Choroid plexus epithelial cell (primary cell): ENCODE measurements around the gene TCIRG1.

Source experiments
- DNase-seq: peaks from one replicate; pipeline ENCODE4 v3.0.0-alpha.2; 2010; ENCODE audit warnings: low read depth
- H3K4me3 ChIP-seq: 2 replicates; pipeline ENCODE4 v1.5.1; 2011; ENCODE audit warnings: low read depth, mild to moderate bottlenecking, control low read depth, low read length, moderate library complexity
- CTCF ChIP-seq: conservative IDR thresholded peaks from 2 replicates; pipeline ENCODE4 v1.5.1; 2011; ENCODE audit warnings: low read depth, mild to moderate bottlenecking, control low read depth, inconsistent platforms, low read length, moderate library complexity

Gene TCIRG1

GRCh38 chr11:68008381-68009337 lies 30.2 kb upstream of the TCIRG1 start:
- no peak overlapping the region for H3K4me3 ChIP-seq
- TF ChIP-seq CTCF = no peak
- no peak for DNase-seq

GRCh38 chr11:68009391-68010089 lies 29.3 kb upstream of the TCIRG1 start:
- peak overlapping the region; percentile 59 for H3K4me3 ChIP-seq
- DNase-seq = peak; percentile 58

GRCh38 chr11:68010090-68011041 lies 28.5 kb upstream of the TCIRG1 start, which contains the start of gene ALDH3B1:
ALDH3B1 (plus strand) TSS chr11:68010327; CDS start chr11:68015298, 4,971 bp downstream.
- peak; percentile 11 for TF ChIP-seq CTCF
- peak within 1 kb of the TSS; percentile 59 for H3K4me3 ChIP-seq
- DNase-seq = peak; percentile 87

More at GRCh38 chr11:68009391-68010089, 29.3 kb upstream of the TCIRG1 start:
- peak; percentile 40 for TF ChIP-seq CTCF

GRCh38 chr11:68011051-68011943 lies 27.5 kb upstream of the TCIRG1 start:
- H3K4me3 ChIP-seq = peak overlapping the region; percentile 59
- no peak for TF ChIP-seq CTCF
- DNase-seq = no peak

GRCh38 chr11:68012044-68012842 lies 26.6 kb upstream of the TCIRG1 start:
- no peak for TF ChIP-seq CTCF
- no peak for DNase-seq
- no peak overlapping the region for H3K4me3 ChIP-seq
